Esophagus muscularis mucosa (tissue), 4 donors: Measurements from ENCODE around the gene NABP2. TPM values are rescaled to one million over a fixed set of nuclear protein-coding genes. Genes with fewer than 3 reads are reported as not detected.

Experiments
- DNase-seq: peaks from one replicate; pipeline ENCODE4 v3.0.0-alpha.2; 2017; ENCODE audit errors: extremely low spot score
- H3K27ac ChIP-seq, 4 donors: fragments of 200-600 bp; sonication (generic); replicated peaks in 1 of 4; 1 replicate in 3 of 4; 2 replicates in 1 of 4; pipeline ENCODE4 v1.5.1; 2016 to 2019; ENCODE audit warnings: mild to moderate bottlenecking in 1 of 4
- H3K27me3 ChIP-seq, 4 donors: fragments of 200-600 bp; sonication (generic); one replicate each; pipeline versions ENCODE4 v1.5.1 to v1.6.0; 2016 to 2019
- H3K36me3 ChIP-seq, 4 donors: fragments of 200-600 bp; sonication (generic); one replicate each; pipeline ENCODE4 v1.5.1; 2016 to 2019
- H3K4me1 ChIP-seq, 4 donors: fragments of 200-600 bp; sonication (generic); one replicate each; pipeline ENCODE4 v1.5.1; 2016 to 2019
- H3K4me3 ChIP-seq, 4 donors: fragments of 200-600 bp; sonication (generic); 1 replicate in 2 of 4; 2 replicates in 2 of 4; pipeline ENCODE4 v1.5.1; 2016 to 2019; ENCODE audit warnings: mild to moderate bottlenecking in 4 of 4, moderate library complexity in 1 of 4
- H3K9me3 ChIP-seq, 4 donors: fragments of 200-600 bp; sonication (generic); 1 replicate in 3 of 4; 2 replicates in 1 of 4; pipeline ENCODE4 v1.5.1; 2016 to 2019
- CTCF ChIP-seq, 3 experiments: fragments of 200-600 bp in 2 of 3; fragments of 450-650 bp in 1 of 3; sonication (generic) in 2 of 3; IDR thresholded peaks; one replicate each; pipeline ENCODE4 v1.5.1; 2017 to 2019; ENCODE audit warnings: antibody characterized with exemption in 3 of 3, mild to moderate bottlenecking in 2 of 3, moderate library complexity in 1 of 3
- EP300 ChIP-seq: sonication (generic); formaldehyde crosslinking; IDR thresholded peaks from one replicate; pipeline ENCODE4 v1.6.1; 2017; ENCODE audit warnings: antibody characterized with exemption
- POLR2A ChIP-seq: fragments of 450-650 bp; IDR thresholded peaks from one replicate; pipeline ENCODE4 v1.6.1; 2017; ENCODE audit warnings: antibody characterized with exemption, moderate library complexity, mild to moderate bottlenecking, low read depth
- POLR2AphosphoS5 ChIP-seq, 2 donors: sonication (generic); formaldehyde crosslinking; IDR thresholded peaks; one replicate each; pipeline ENCODE4 v1.6.1; 2017; ENCODE audit warnings: antibody characterized with exemption in 2 of 2
- WGBS: methylation state at CpG from one replicate; pipeline ENCODE4 v1.1.5; 2018; 5-methylcytosine and 5-hydroxymethylcytosine counted together
- intact Hi-C: fragments of 100-400 bp; cut with DNase I; formaldehyde crosslinking; loops from one replicate; pipeline ENCODE4 v1.15.1; 2023
- total RNA-seq, 4 donors: library from RNA; depleted of rRNA; stranded (reverse); fragments of >200 nt; gene quantifications; one replicate each; pipeline versions ENCODE4 v1.1.0 to v1.2.1, GENCODE V29; 2016

Gene NABP2
- total RNA-seq, 4 donors from 2014 or later = 27.0 to 36.4 (median 30.9) TPM

- Histone ChIP-seq H3K4me3 (no peak overlapping the region), H3K4me1 (peaks cover 0 to 12% (median 4%) of the 10 kb centered on the region in 4 donors), H3K27ac (no peak overlapping the region), H3K9me3 (no peaks in the 10 kb centered on the region), H3K36me3 (peaks cover 32 to 53% (median 52%) of the 10 kb centered on the region in 4 donors), H3K27me3 (no peaks in the 10 kb centered on the region)
- DNase-seq = no peak
- intact Hi-C loops = no loop called here
- no peak for TF ChIP-seq POLR2AphosphoS5 (IDR thresholded peaks at IDR 0.05)
- TF ChIP-seq POLR2A = no peak
- no peak for TF ChIP-seq EP300
- no peak for TF ChIP-seq CTCF (IDR thresholded peaks at IDR 0.05)
These were observed 19.9 kb upstream of the NABP2 start for GRCh38 chr12:56204275-56204674.

- no peak overlapping the region for H3K4me3 ChIP-seq
- H3K36me3 ChIP-seq = peaks cover 42 to 65% (median 64%) of the 10 kb centered on the region in 4 donors
- peak overlapping the region; percentile 16 to 55 (median 28) for H3K27ac ChIP-seq
- no peaks in the 10 kb centered on the region for H3K27me3 ChIP-seq
- no peak for DNase-seq
- H3K4me1 ChIP-seq = peaks cover 0 to 12% (median 4%) of the 10 kb centered on the region in 4 donors
- H3K9me3 ChIP-seq = no peaks in the 10 kb centered on the region
- intact Hi-C loops = no loop called here
- TF ChIP-seq POLR2A (no peak), POLR2AphosphoS5 (IDR thresholded peaks at IDR 0.05) (no peak), EP300 (no peak), CTCF (IDR thresholded peaks at IDR 0.05) (peak in 1 of 3 experiments; percentile 6)
These were observed 18.7 kb upstream of the NABP2 start for GRCh38 chr12:56205445-56205844.

- H3K4me3 ChIP-seq = no peak overlapping the region
- peak; percentile 58 to 71 (median 62) for TF ChIP-seq CTCF (IDR thresholded peaks at IDR 0.05)
- TF ChIP-seq POLR2A = no peak
- peak; percentile 40 to 49 for TF ChIP-seq POLR2AphosphoS5 (IDR thresholded peaks at IDR 0.05)
- no peaks in the 10 kb centered on the region for H3K27me3 ChIP-seq
- intact Hi-C loops = loop anchor here (2.0 kb wide), 1 partner anchor 18 kb away; the partner anchor contains the start of gene NABP2
- H3K27ac ChIP-seq = peak overlapping the region; percentile 16 to 55 (median 28)
- no peak for DNase-seq
- H3K36me3 ChIP-seq = peaks cover 53 to 77% (median 76%) of the 10 kb centered on the region in 4 donors
- 54% methylated on average over 14 of the region's 14 CpGs for WGBS
- no peaks in the 10 kb centered on the region for H3K9me3 ChIP-seq
- peaks cover 0 to 12% (median 4%) of the 10 kb centered on the region in 4 donors for H3K4me1 ChIP-seq
These were observed 17.5 kb upstream of the NABP2 start for GRCh38 chr12:56206452-56207166.

GRCh38 chr12:56208006-56208405 is 16.1 kb upstream of the NABP2 start:
- Histone ChIP-seq H3K27me3 (no peaks in the 10 kb centered on the region), H3K4me3 (no peak overlapping the region), H3K9me3 (no peaks in the 10 kb centered on the region), H3K27ac (no peak overlapping the region), H3K36me3 (peaks cover 66 to 91% (median 90%) of the 10 kb centered on the region in 4 donors), H3K4me1 (peaks cover 0 to 6% (median 3%) of the 10 kb centered on the region in 4 donors)
- no peak for TF ChIP-seq CTCF (IDR thresholded peaks at IDR 0.05)
- no peak for TF ChIP-seq POLR2A
- no peak for TF ChIP-seq POLR2AphosphoS5 (IDR thresholded peaks at IDR 0.05)
- TF ChIP-seq EP300 = no peak
- 86% methylated on average over 6 of the region's 6 CpGs for WGBS
- no peak for DNase-seq
- intact Hi-C loops = no loop called here

GRCh38 chr12:56212361-56212760 is 11.8 kb upstream of the NABP2 start:
- TF ChIP-seq POLR2AphosphoS5 (IDR thresholded peaks at IDR 0.05) (no peak), CTCF (IDR thresholded peaks at IDR 0.05) (no peak), EP300 (no peak), POLR2A (no peak)
- H3K27me3 ChIP-seq = no peaks in the 10 kb centered on the region
- no peak overlapping the region for H3K27ac ChIP-seq
- no peak overlapping the region for H3K4me3 ChIP-seq
- WGBS = 78% methylated on average over 1 of the region's 1 CpG
- H3K4me1 ChIP-seq = peaks cover 0 to 21% (median 5%) of the 10 kb centered on the region in 4 donors
- H3K9me3 ChIP-seq = no peaks in the 10 kb centered on the region
- H3K36me3 ChIP-seq = peaks cover 74 to 99% (median 96%) of the 10 kb centered on the region in 4 donors
- intact Hi-C loops = no loop called here
- DNase-seq = no peak
